Sigmoid colon (tissue), 7 donors: ENCODE measurements around the gene CORO2B. TPM values are rescaled to one million over a fixed set of nuclear protein-coding genes. Genes with fewer than 3 reads are reported as not detected.

Source experiments
- DNase-seq: peaks from one replicate; pipeline ENCODE4 v3.0.0-alpha.2; 2019
- H3K27ac ChIP-seq, 4 donors: fragments of 200-600 bp; sonication (generic); one replicate each; pipeline ENCODE4 v1.5.1; 2016 to 2019; ENCODE audit warnings: mild to moderate bottlenecking in 1 of 4
- H3K27me3 ChIP-seq, 3 donors: fragments of 200-600 bp; sonication (generic); one replicate each; pipeline ENCODE4 v1.5.1; 2019; ENCODE audit warnings: mild to moderate bottlenecking in 1 of 3
- H3K36me3 ChIP-seq, 4 donors: fragments of 200-600 bp; sonication (generic); one replicate each; pipeline ENCODE4 v1.5.1; 2016 to 2019
- H3K4me1 ChIP-seq, 4 donors: fragments of 200-600 bp; sonication (generic); one replicate each; pipeline ENCODE4 v1.5.1; 2017 to 2019
- H3K4me3 ChIP-seq, 4 donors: fragments of 200-600 bp; sonication (generic); one replicate each; pipeline ENCODE4 v1.5.1; 2017 to 2019; ENCODE audit warnings: mild to moderate bottlenecking in 2 of 4, moderate library complexity in 1 of 4
- H3K9me3 ChIP-seq, 4 donors: fragments of 200-600 bp in 3 of 4; sonication (generic) in 3 of 4; one replicate each; pipeline versions ENCODE4 v1.5.1 to v1.6.1; 2013 to 2019
- CTCF ChIP-seq, 4 experiments: fragments of 450-650 bp in 3 of 4; fragments of 200-600 bp in 1 of 4; IDR thresholded peaks; one replicate each; pipeline ENCODE4 v1.5.1; 2016 to 2019; ENCODE audit warnings: antibody characterized with exemption in 4 of 4, mild to moderate bottlenecking in 3 of 4, moderate library complexity in 2 of 4
- EP300 ChIP-seq, 4 donors: sonication (generic); formaldehyde crosslinking; IDR thresholded peaks; one replicate each; pipeline ENCODE4 v1.6.1; 2017; ENCODE audit warnings: antibody characterized with exemption in 4 of 4
- POLR2A ChIP-seq, 2 donors: fragments of 450-650 bp; IDR thresholded peaks; one replicate each; pipeline ENCODE4 v1.6.1; 2016; ENCODE audit warnings: antibody characterized with exemption in 2 of 2, mild to moderate bottlenecking in 2 of 2, moderate library complexity in 2 of 2
- POLR2AphosphoS5 ChIP-seq, 4 donors: sonication (generic); formaldehyde crosslinking; IDR thresholded peaks; one replicate each; pipeline ENCODE4 v1.6.1; 2017; ENCODE audit warnings: antibody characterized with exemption in 4 of 4
- WGBS, 2 donors: extraction: QIAGEN DNeasy Blood & Tissue Kit; methylation state at CpG; one replicate each; pipeline ENCODE4 v1.1.7; 2013; 5-methylcytosine and 5-hydroxymethylcytosine counted together
- intact Hi-C: fragments of 100-400 bp; cut with DNase I; formaldehyde crosslinking; loops from one replicate; pipeline ENCODE4 v1.15.1; 2023
- polyA plus RNA-seq, 3 donors: library from polyadenylated mRNA; stranded (reverse); fragments of 200-250 nt; gene quantifications; one replicate each; pipeline ENCODE4 v1.2.3, GENCODE V29; 2013
- total RNA-seq, 4 donors: library from RNA; depleted of rRNA; stranded (reverse); fragments of >200 nt; gene quantifications; one replicate each; pipeline ENCODE4 v1.1.0, GENCODE V29; 2016
- donor health status: healthy with polysubstance abuse.
- donor health status: Bipolar disorder and iron deficiency.
- donor health status: healthy.

Gene CORO2B
- total and polyA plus RNA-seq, 7 donors = 0.46 to 3.9 (median 3.1) TPM

- DNase-seq = no peak
- TF ChIP-seq POLR2A (IDR thresholded peaks at IDR 0.05) (no peak), EP300 (IDR thresholded peaks at IDR 0.05) (no peak), POLR2AphosphoS5 (IDR thresholded peaks at IDR 0.05) (no peak), CTCF (IDR thresholded peaks at IDR 0.05) (no peak)
- intact Hi-C loops = no loop called here
- Histone ChIP-seq H3K27me3 (peaks cover 0 to 63% (median 18%) of the 10 kb centered on the region in 3 donors), H3K36me3 (no peaks in the 10 kb centered on the region), H3K4me1 (no peaks in the 10 kb centered on the region), H3K27ac (no peak overlapping the region), H3K4me3 (no peak overlapping the region), H3K9me3 (no peaks in the 10 kb centered on the region)
- WGBS, 2 donors = 91 to 98% methylated on average over 1 of the region's 1 CpG
These were observed 7.8 kb upstream of the CORO2B start for GRCh38 chr15:68570974-68571373.

DNA sequence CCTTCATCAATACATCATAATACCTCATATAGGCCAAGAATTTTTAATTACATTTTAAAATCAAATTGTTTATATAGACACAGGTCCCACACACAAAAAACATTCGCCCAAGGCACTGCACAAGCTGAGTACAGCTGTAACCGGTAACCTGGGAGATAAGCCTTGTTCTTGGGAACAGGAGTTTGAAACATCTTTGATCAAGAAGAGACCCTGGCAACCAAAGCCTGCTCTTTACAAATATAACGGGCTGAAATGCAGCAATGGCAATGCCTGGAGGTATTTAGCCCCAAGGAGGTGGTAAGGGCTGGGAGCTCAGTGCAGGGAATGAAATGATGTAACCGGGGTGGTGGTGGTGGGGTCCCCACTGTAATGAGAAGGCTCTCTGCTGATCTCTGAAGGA is 7.2 kb upstream of the CORO2B start:
- WGBS, 2 donors = 81 to 90% methylated on average over 4 of the region's 4 CpGs
- Histone ChIP-seq H3K27ac (no peak overlapping the region), H3K36me3 (no peaks in the 10 kb centered on the region), H3K4me3 (no peak overlapping the region), H3K27me3 (peaks cover 3 to 69% (median 23%) of the 10 kb centered on the region in 3 donors), H3K4me1 (no peaks in the 10 kb centered on the region), H3K9me3 (no peaks in the 10 kb centered on the region)
- intact Hi-C loops = no loop called here
- DNase-seq = no peak
- TF ChIP-seq EP300 (IDR thresholded peaks at IDR 0.05) (no peak), POLR2A (IDR thresholded peaks at IDR 0.05) (no peak), CTCF (IDR thresholded peaks at IDR 0.05) (no peak), POLR2AphosphoS5 (IDR thresholded peaks at IDR 0.05) (no peak)

DNA sequence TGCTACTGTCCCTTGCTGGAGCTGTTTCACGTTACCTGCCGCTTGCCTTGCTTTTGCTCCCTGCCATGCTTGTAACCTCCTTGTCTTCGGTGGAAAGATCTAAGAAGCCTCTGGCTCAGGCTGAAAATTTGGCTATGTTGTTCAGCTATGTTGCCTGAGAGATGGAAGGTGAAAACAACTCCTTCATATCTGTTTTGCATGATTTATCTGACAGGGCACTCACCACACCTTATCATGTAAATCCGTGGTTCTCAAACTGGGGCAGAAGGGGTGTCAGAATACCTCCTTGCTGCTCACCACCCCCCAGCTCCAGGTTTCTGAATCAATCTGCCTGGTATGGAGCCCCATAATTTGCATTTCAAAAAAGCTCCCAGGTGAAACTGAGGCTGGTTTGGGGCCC is 6.5 kb upstream of the CORO2B start:
- Histone ChIP-seq H3K4me3 (no peak overlapping the region), H3K4me1 (peaks cover 0 to 2% (median under 1%) of the 10 kb centered on the region in 4 donors), H3K9me3 (no peaks in the 10 kb centered on the region), H3K36me3 (no peaks in the 10 kb centered on the region), H3K27ac (no peak overlapping the region), H3K27me3 (peaks cover 7 to 76% (median 31%) of the 10 kb centered on the region in 3 donors)
- TF ChIP-seq POLR2AphosphoS5 (IDR thresholded peaks at IDR 0.05) (no peak), CTCF (IDR thresholded peaks at IDR 0.05) (no peak), EP300 (IDR thresholded peaks at IDR 0.05) (no peak), POLR2A (IDR thresholded peaks at IDR 0.05) (no peak)
- intact Hi-C loops = no loop called here
- WGBS, 2 donors = 82% methylated on average over 4 of the region's 4 CpGs
- DNase-seq = no peak

- intact Hi-C loops = no loop called here
- Histone ChIP-seq H3K27me3 (peaks cover 7 to 82% (median 37%) of the 10 kb centered on the region in 3 donors), H3K4me1 (peaks cover 0 to 8% (median 6%) of the 10 kb centered on the region in 4 donors), H3K27ac (no peak overlapping the region), H3K4me3 (no peak overlapping the region), H3K9me3 (no peaks in the 10 kb centered on the region), H3K36me3 (no peaks in the 10 kb centered on the region)
- TF ChIP-seq EP300 (IDR thresholded peaks at IDR 0.05) (no peak), POLR2A (IDR thresholded peaks at IDR 0.05) (no peak), POLR2AphosphoS5 (IDR thresholded peaks at IDR 0.05) (no peak), CTCF (IDR thresholded peaks at IDR 0.05) (no peak)
- DNase-seq = peak; percentile 40
- WGBS, 2 donors = 75 to 80% methylated on average over 6 of the region's 6 CpGs
These were observed 5.9 kb upstream of the CORO2B start for GRCh38 chr15:68572921-68573320.

DNA sequence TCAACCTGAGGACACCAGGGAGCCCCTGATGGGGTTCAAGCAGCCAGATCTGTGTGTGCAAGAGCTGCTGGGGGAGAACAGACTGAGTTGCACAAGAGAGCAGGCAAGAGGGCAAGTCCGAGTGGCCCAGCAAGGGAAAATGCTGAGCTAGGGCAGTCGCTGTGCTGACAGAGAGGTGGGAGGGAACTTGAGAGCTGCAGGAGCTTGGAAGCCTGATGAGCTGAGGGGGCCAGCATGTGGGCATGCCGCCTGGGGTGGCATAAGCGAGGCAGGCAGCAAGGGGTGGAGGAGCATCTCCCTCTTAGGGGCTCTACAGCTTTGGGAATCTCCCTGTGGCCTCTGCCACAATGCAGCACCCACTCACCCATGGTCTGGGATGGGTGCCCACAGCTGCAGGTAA is 4.7 kb upstream of the CORO2B start:
- TF ChIP-seq EP300 (IDR thresholded peaks at IDR 0.05) = no peak
- no peak for TF ChIP-seq CTCF (IDR thresholded peaks at IDR 0.05)
- no peak for TF ChIP-seq POLR2A (IDR thresholded peaks at IDR 0.05)
- no peak for TF ChIP-seq POLR2AphosphoS5 (IDR thresholded peaks at IDR 0.05)
- Histone ChIP-seq H3K27ac (no peak overlapping the region), H3K27me3 (peaks cover 7 to 92% (median 46%) of the 10 kb centered on the region in 3 donors), H3K36me3 (no peaks in the 10 kb centered on the region), H3K9me3 (no peaks in the 10 kb centered on the region), H3K4me3 (no peak overlapping the region), H3K4me1 (peaks cover 0 to 15% (median 14%) of the 10 kb centered on the region in 4 donors)
- DNase-seq = no peak
- 79 to 80% methylated on average over 4 of the region's 4 CpGs for WGBS, 2 donors
- intact Hi-C loops = no loop called here
